WERI-Rb-1 (cell line): ENCODE measurements around the gene LRBA.
A peak's percentile ranks its signal among the peaks of the same experiment; 100 is the strongest.

Experiments
- DNase-seq: peaks from one replicate; pipeline ENCODE4 v3.0.0-alpha.2; 2020
- H3K27ac ChIP-seq: fragments of 250-450 bp; sonication (Bioruptor Pico); 2 replicates; pipeline ENCODE4 v1.5.1; 2020; ENCODE audit warnings: mild to moderate bottlenecking, moderate library complexity
- H3K27me3 ChIP-seq: fragments of 250-450 bp; sonication (Bioruptor Pico); 2 replicates; pipeline ENCODE4 v1.5.1; 2021; ENCODE audit warnings: mild to moderate bottlenecking, low read depth, moderate library complexity; ENCODE audit not compliant: insufficient read depth, severe bottlenecking
- H3K36me3 ChIP-seq: fragments of 250-450 bp; sonication (Bioruptor Pico); 2 replicates; pipeline ENCODE4 v1.5.1; 2020; ENCODE audit warnings: mild to moderate bottlenecking, moderate library complexity
- H3K4me3 ChIP-seq: 2 replicates; pipeline ENCODE4 v1.5.1; 2011; ENCODE audit warnings: low read depth, mild to moderate bottlenecking, control low read depth, low read length
- H3K9me3 ChIP-seq: fragments of 250-450 bp; sonication (Bioruptor Pico); 2 replicates; pipeline ENCODE4 v1.5.1; 2021; ENCODE audit warnings: mild to moderate bottlenecking, moderate library complexity; ENCODE audit not compliant: severe bottlenecking
- CTCF ChIP-seq: IDR thresholded peaks from 2 replicates; pipeline ENCODE4 v1.5.1; 2011; ENCODE audit warnings: low read depth, mild to moderate bottlenecking, control low read depth, inconsistent platforms, low read length

LRBA gene

GRCh38 chr4:150289198-150289597 lies 725.9 kb downstream of the LRBA start:
- Histone ChIP-seq H3K9me3 (no peaks in the 10 kb centered on the region), H3K27ac (peak overlapping the region; percentile 51), H3K27me3 (no peaks in the 10 kb centered on the region), H3K36me3 (no peaks in the 10 kb centered on the region), H3K4me3 (peak overlapping the region; percentile 56)
- no peak for TF ChIP-seq CTCF
- DNase-seq, result no peak

- no peak for DNase-seq
Measured at GRCh38 chr4:150286656-150287055, 728.4 kb downstream of the LRBA start.

GRCh38 chr4:150283689-150284088 lies 731.4 kb downstream of the LRBA start:
- no peaks in the 10 kb centered on the region for H3K9me3 ChIP-seq
- H3K27ac ChIP-seq, result no peak overlapping the region
- no peaks in the 10 kb centered on the region for H3K36me3 ChIP-seq
- DNase-seq, result no peak
- H3K27me3 ChIP-seq, result no peaks in the 10 kb centered on the region
- no peak overlapping the region for H3K4me3 ChIP-seq
- no peak for TF ChIP-seq CTCF

More at GRCh38 chr4:150286656-150287055, 728.4 kb downstream of the LRBA start:
- Histone ChIP-seq H3K9me3 (no peaks in the 10 kb centered on the region), H3K27me3 (no peaks in the 10 kb centered on the region), H3K4me3 (no peak overlapping the region), H3K36me3 (no peaks in the 10 kb centered on the region), H3K27ac (no peak overlapping the region)
- no peak for TF ChIP-seq CTCF

- H3K27me3 ChIP-seq, result no peaks in the 10 kb centered on the region
- H3K9me3 ChIP-seq, result peaks cover 8% of the 10 kb centered on the region
- H3K4me3 ChIP-seq, result no peak overlapping the region
- no peaks in the 10 kb centered on the region; the same call in none of the 2 replicates for H3K36me3 ChIP-seq
- H3K27ac ChIP-seq, result peak overlapping the region; percentile 88
- DNase-seq, result no peak
- no peak for TF ChIP-seq CTCF
Measured at GRCh38 chr4:150280975-150281374, 734.1 kb downstream of the LRBA start.

GRCh38 chr4:150280081-150280895 lies 734.8 kb downstream of the LRBA start:
- DNase-seq, result peak; percentile 84
- H3K27me3 ChIP-seq, result no peaks in the 10 kb centered on the region
- peak overlapping the region; percentile 88 for H3K27ac ChIP-seq
- H3K9me3 ChIP-seq, result peaks cover 10% of the 10 kb centered on the region
- no peak overlapping the region for H3K4me3 ChIP-seq
- TF ChIP-seq CTCF, result no peak
- H3K36me3 ChIP-seq, result no peaks in the 10 kb centered on the region; the same call in none of the 2 replicates
